Ovary (tissue), 9 donors: ENCODE data around the gene SLC12A3. TPM values are rescaled to one million over a fixed set of nuclear protein-coding genes. Genes with fewer than 3 reads are reported as not detected.

Source experiments
- DNase-seq, 5 donors: peaks; one replicate each; pipeline ENCODE4 v3.0.0-alpha.2; 2019 to 2020
- H3K27ac ChIP-seq, 2 donors: fragments of 200-600 bp; one replicate each; pipeline versions ENCODE4 v1.5.1 to v1.8.0; 2019 to 2022
- H3K27me3 ChIP-seq: fragments of 200-600 bp; one replicate; pipeline ENCODE4 v1.8.0; 2022
- H3K36me3 ChIP-seq: fragments of 200-600 bp; sonication (generic); one replicate; pipeline ENCODE4 v1.5.1; 2019
- H3K4me1 ChIP-seq: one replicate; pipeline ENCODE4 v1.8.1; 2013; ENCODE audit warnings: mild to moderate bottlenecking, moderate library complexity; ENCODE audit not compliant: insufficient read depth
- H3K4me3 ChIP-seq: fragments of 200-600 bp; sonication (generic); one replicate; pipeline ENCODE4 v1.5.1; 2017
- H3K9me3 ChIP-seq, 2 donors: fragments of 200-600 bp in 1 of 2; sonication (generic) in 1 of 2; one replicate each; pipeline versions ENCODE4 v1.5.1 to v1.8.1; 2013 to 2019; ENCODE audit warnings: mild to moderate bottlenecking in 1 of 2, moderate library complexity in 1 of 2
- EP300 ChIP-seq: sonication (generic); formaldehyde crosslinking; IDR thresholded peaks from one replicate; pipeline ENCODE4 v1.6.1; 2017; ENCODE audit warnings: antibody characterized with exemption
- POLR2A ChIP-seq: fragments of 450-650 bp; IDR thresholded peaks from one replicate; pipeline ENCODE4 v1.6.1; 2017; ENCODE audit warnings: antibody characterized with exemption, mild to moderate bottlenecking, moderate library complexity
- WGBS, 3 donors: extraction: QIAGEN DNeasy Blood & Tissue Kit in 1 of 3; methylation state at CpG; one replicate each; pipeline versions ENCODE4 v1.1.5 to v1.1.7; 2013 to 2017; 5-methylcytosine and 5-hydroxymethylcytosine counted together
- intact Hi-C, 4 donors: fragments of 100-400 bp; cut with DNase I; formaldehyde crosslinking; loops; one replicate each; pipeline versions ENCODE4 v1.11.0 to v1.15.1; 2022 to 2023
- polyA plus RNA-seq, 2 donors: library from polyadenylated mRNA; stranded (reverse); fragments of 200-250 nt in 1 of 2; fragments of 350-450 nt in 1 of 2; fragmentation: Illumina TruSeq in 1 of 2; extraction: RNeasy Lipid Tissue Mini Kit (QIAGEN cat#74804) in 1 of 2; gene quantifications; one replicate each; pipeline ENCODE4 v1.2.3, GENCODE V29; 2013 to 2014
- total RNA-seq, 7 donors: library from RNA; depleted of rRNA in 2 of 7; stranded (reverse); fragments of >200 nt in 2 of 7; fragmentation: NEBNext Ultra II Directional in 3 of 7; extraction: Animal tissue kit (Norgen Biotek cat#: 25700) in 3 of 7; gene quantifications; one replicate each; pipeline versions ENCODE4 v1.1.0 to v1.2.4, GENCODE V29; 2016 to 2023
- TF ChIP-seq, protein P1 (sequence below), 3 donors: fragments of 450-650 bp in 2 of 3; fragments of 200-600 bp in 1 of 3; IDR thresholded peaks; one replicate each; pipeline versions ENCODE4 v1.5.1 to v1.8.0; 2016 to 2022; ENCODE audit warnings: antibody characterized with exemption in 3 of 3, mild to moderate bottlenecking in 1 of 3
- donor health status: DM: no; HTN: no; CAD: no; lungs with moderate emphysema.
- donor health status: DM: no; HTN: no; CAD: no.
- donor health status: Bipolar disorder and iron deficiency.
- donor health status: DM: yes; HTN: yes; CAD: no.
- donor health status: DM: no; HTN: no; CAD: no.
- donor health status: DM: yes; HTN: yes; CAD: no.

Gene SLC12A3
- total and polyA plus RNA-seq, 9 donors, result 0.04 to 0.37 TPM; not detected in 7

DNA sequence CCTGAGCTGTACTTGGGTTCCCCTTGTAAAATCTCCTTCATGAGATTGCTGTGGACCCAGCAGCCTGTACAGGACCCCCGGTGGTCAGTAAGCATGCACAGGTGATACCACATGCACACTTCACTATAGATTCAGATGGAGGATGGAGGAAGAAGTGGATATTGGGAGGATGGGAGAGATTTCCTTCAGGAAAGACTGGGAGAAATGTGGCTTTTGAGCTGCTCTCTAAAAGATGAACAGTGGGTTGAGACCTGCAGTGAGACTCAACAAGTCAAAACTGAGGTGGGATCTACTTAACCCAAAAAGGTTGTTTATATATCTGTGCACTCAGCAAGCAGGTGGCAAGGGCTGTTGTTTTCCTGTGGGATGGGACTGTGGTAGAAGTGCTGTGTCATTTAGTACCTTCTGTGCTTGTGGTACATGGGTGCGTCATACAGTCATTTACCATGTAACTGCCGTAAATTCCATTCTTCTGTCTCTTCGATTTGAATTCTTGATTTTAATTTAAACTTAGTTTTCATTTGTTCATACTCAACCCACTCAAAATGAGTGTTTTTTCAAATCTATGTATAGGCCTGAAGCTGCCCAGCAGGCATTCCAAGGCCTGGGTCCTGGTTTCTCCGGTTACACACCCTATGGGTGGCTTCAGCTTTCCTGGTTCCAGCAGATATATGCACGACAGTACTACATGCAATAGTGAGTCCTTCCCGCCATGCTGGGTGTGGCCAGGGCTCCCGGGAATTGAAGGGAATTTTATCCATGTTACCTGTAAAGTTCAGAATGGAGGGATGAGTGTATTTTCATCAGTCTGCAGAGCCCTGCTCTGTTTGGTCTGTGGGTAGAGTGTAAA lies 73.9 kb downstream of the SLC12A3 start:
- 84 to 86% (median 86%) methylated on average over 8 of the region's 8 CpGs for WGBS, 3 donors
- DNase-seq, result peak in 1 of 5 donors; percentile 16
- H3K4me3 ChIP-seq, result no peak overlapping the region
- peaks cover 2% of the 10 kb centered on the region for H3K4me1 ChIP-seq
- intact Hi-C loops, result loop anchor here in 2 of 4 donors (10.0 kb wide), 2 partner anchors 64 to 796 kb away; partner anchors contain the start of gene KATNB1 (in 1 of the 2)
- H3K27ac ChIP-seq, result no peak overlapping the region
- no peaks in the 10 kb centered on the region for H3K9me3 ChIP-seq
- TF ChIP-seq, protein P1, sequence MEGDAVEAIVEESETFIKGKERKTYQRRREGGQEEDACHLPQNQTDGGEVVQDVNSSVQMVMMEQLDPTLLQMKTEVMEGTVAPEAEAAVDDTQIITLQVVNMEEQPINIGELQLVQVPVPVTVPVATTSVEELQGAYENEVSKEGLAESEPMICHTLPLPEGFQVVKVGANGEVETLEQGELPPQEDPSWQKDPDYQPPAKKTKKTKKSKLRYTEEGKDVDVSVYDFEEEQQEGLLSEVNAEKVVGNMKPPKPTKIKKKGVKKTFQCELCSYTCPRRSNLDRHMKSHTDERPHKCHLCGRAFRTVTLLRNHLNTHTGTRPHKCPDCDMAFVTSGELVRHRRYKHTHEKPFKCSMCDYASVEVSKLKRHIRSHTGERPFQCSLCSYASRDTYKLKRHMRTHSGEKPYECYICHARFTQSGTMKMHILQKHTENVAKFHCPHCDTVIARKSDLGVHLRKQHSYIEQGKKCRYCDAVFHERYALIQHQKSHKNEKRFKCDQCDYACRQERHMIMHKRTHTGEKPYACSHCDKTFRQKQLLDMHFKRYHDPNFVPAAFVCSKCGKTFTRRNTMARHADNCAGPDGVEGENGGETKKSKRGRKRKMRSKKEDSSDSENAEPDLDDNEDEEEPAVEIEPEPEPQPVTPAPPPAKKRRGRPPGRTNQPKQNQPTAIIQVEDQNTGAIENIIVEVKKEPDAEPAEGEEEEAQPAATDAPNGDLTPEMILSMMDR (IDR thresholded peaks at IDR 0.05), result no peak
- TF ChIP-seq POLR2A (no peak), EP300 (no peak)
- H3K27me3 ChIP-seq, result no peaks in the 10 kb centered on the region
- H3K36me3 ChIP-seq, result no peaks in the 10 kb centered on the region

DNA sequence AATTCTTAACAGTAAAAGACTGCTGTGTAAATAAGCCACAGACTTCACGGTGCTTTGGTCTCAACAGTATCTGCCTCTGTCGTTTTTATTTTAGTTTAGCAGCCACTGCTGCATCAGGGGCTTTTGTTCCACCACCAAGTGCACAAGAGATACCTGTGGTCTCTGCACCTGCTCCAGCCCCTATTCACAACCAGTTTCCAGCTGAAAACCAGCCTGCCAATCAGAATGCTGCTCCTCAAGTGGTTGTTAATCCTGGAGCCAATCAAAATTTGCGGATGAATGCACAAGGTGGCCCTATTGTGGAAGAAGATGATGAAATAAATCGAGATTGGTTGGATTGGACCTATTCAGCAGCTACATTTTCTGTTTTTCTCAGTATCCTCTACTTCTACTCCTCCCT lies 74.8 kb downstream of the SLC12A3 start:
- no peak overlapping the region for H3K27ac ChIP-seq
- intact Hi-C loops, result loop anchor here in 2 of 4 donors (2.0 to 10.0 kb wide), 4 partner anchors 65 to 795 kb away; partner anchors contain the start of gene KATNB1 (in 1 of the 2)
- H3K9me3 ChIP-seq, result no peaks in the 10 kb centered on the region
- DNase-seq, result no peak
- no peak for TF ChIP-seq POLR2A
- TF ChIP-seq, protein P1 (IDR thresholded peaks at IDR 0.05), result no peak
- no peak for TF ChIP-seq EP300
- 81 to 89% (median 88%) methylated on average over 4 of the region's 4 CpGs for WGBS, 3 donors
- H3K27me3 ChIP-seq, result no peaks in the 10 kb centered on the region
- no peak overlapping the region for H3K4me3 ChIP-seq
- H3K36me3 ChIP-seq, result no peaks in the 10 kb centered on the region
- peaks cover 5% of the 10 kb centered on the region for H3K4me1 ChIP-seq

DNA sequence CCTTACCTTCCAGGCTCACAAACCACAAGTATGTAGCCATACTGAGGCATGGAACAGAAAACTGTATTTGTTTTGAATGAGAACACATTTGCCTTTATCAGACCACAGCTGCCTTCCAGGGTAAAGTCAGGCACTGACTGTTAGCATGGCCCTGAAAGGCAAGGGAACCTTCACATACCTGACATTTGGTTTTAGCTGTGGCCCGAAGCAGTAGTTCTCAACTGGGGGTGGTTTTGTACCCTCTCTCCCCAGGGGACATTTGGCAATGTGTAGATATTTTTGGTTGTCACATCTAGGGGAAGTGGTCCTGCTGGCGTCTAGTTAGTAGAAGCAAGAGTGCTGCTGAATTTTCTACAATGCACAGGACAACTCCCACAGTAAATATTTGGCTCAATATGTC lies 76.1 kb downstream of the SLC12A3 start:
- TF ChIP-seq EP300 (no peak), POLR2A (no peak)
- TF ChIP-seq, protein P1 (IDR thresholded peaks at IDR 0.05), result no peak
- no peak overlapping the region for H3K4me3 ChIP-seq
- no peaks in the 10 kb centered on the region for H3K27me3 ChIP-seq
- no peaks in the 10 kb centered on the region for H3K36me3 ChIP-seq
- WGBS, 3 donors, result 62 to 78% (median 77%) methylated on average over 2 of the region's 2 CpGs
- H3K9me3 ChIP-seq, result no peaks in the 10 kb centered on the region
- peaks cover 10% of the 10 kb centered on the region for H3K4me1 ChIP-seq
- DNase-seq, result no peak
- intact Hi-C loops, result loop anchor here in 1 of 4 donors (2.0 to 10.0 kb wide), 2 partner anchors 68 to 86 kb away; no protein-coding TSS in a partner anchor
- H3K27ac ChIP-seq, result no peak overlapping the region

DNA sequence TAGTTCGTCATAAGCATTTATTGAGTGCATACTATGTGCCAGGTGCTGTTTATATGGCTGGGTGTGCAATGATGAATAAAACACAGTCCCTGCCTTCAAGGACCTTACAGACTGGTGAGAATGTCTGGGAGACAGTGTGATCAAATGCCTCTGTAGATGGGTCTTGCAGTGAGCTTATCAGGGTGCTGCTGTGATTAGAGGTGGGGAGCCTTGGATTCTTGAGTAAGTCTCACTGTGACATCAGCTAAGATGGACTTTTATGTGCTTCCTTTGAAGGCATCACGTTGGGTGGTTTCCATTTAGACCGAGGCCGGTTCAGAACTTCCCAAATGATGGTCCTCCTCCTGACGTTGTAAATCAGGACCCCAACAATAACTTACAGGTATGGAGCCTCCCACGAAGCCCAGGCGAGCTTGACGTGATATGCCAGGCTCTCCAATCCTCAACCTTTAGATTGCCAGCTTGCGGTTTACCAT lies 76.9 kb downstream of the SLC12A3 start:
- H3K4me1 ChIP-seq, result peaks cover 10% of the 10 kb centered on the region
- no peaks in the 10 kb centered on the region for H3K9me3 ChIP-seq
- H3K27ac ChIP-seq, result no peak overlapping the region
- intact Hi-C loops, result loop anchor here in 1 of 4 donors (2.0 to 10.0 kb wide), 2 partner anchors 69 to 87 kb away; no protein-coding TSS in a partner anchor
- WGBS, 3 donors, result 77 to 90% (median 80%) methylated on average over 9 of the region's 9 CpGs
- TF ChIP-seq, protein P1 (IDR thresholded peaks at IDR 0.05), result no peak
- TF ChIP-seq POLR2A, result no peak
- TF ChIP-seq EP300, result no peak
- H3K36me3 ChIP-seq, result no peaks in the 10 kb centered on the region
- no peak overlapping the region for H3K4me3 ChIP-seq
- peak in 1 of 5 donors; percentile 19 for DNase-seq
- H3K27me3 ChIP-seq, result no peaks in the 10 kb centered on the region
